ENCODE measurements around the gene PUS1. TPM values are rescaled to one million over a fixed set of nuclear protein-coding genes. Genes with fewer than 3 reads are reported as not detected.

PUS1 gene
- total RNA-seq, 1 experiment from 2014 or later, result 77.3 TPM

DNA sequence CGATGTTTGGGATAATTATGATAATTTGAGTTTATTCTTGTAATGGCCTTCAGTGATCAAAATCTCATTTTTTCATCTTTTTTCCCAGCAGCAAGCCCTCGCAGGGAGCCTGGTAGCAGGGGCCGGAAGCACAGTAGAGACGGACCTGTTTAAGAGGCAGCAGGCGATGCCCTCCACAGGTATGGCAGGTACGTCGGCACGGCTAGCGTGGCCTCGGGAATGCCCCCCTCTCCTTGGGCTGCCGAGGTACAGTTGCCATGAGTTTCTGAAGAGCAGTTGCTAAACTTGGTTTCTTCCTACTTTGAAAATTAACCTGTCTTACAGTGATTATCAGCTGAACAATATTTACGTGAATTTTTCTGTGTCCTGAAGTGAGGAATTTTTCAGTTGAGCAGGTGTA is 50.5 kb downstream of the PUS1 start:
- RAD21 ChIA-PET (ENCODE audit: low non-redundant PET in 1 of 2, low total read pairs in 2 of 2, uncharacterized antibody in 2 of 2, unreplicated experiment in 2 of 2), result no interaction called here
- Histone ChIP-seq H3K4me1 (ENCODE audit: control insufficient read depth in 1 of 2, insufficient read depth in 2 of 2, low read length in 2 of 2) (no peaks in the 10 kb centered on the region), H3K79me2 (ENCODE audit: insufficient read depth, low read length) (peaks cover 58% of the 10 kb centered on the region), H3K27me3 (ENCODE audit: insufficient read depth, low read length) (no peaks in the 10 kb centered on the region), H3K4me2 (ENCODE audit: low read length) (no peak overlapping the region), H2AFZ (ENCODE audit: low read depth, low read length, poor library complexity, severe bottlenecking) (no peak overlapping the region), H3K9me3 (ENCODE audit: control insufficient read depth in 1 of 2, insufficient read depth in 1 of 2, low read depth in 1 of 2, low read length in 2 of 2) (no peaks in the 10 kb centered on the region), H3K36me3 (ENCODE audit: control insufficient read depth in 1 of 2, insufficient read depth in 2 of 2, low read length in 2 of 2) (peaks cover 16% of the 10 kb centered on the region in 2 experiments; a peak in 3 of 4 replicates), H4K20me1 (ENCODE audit: insufficient read depth) (peaks cover 8% of the 10 kb centered on the region; the same call in 1 of the 2 replicates), H3K27ac (ENCODE audit: low read depth, low read length) (no peak overlapping the region), H3K4me3 (replicated peaks in 1 of 2; ENCODE audit: low read depth in 1 of 2, low read length in 2 of 2) (no peak overlapping the region), H3K9me2 (ENCODE audit: insufficient read depth) (no peaks in the 10 kb centered on the region), H3K9ac (ENCODE audit: low read length) (no peak overlapping the region)
- no peak for TF ChIP-seq SRF (IDR thresholded peaks at IDR 0.05; ENCODE audit: low read depth)
- ATAC-seq (no peak), DNase-seq (ENCODE audit: low read depth, low spot score) (no peak)
- intact Hi-C loops (cut with micrococcal nuclease), result loop anchor here (5.0 kb wide), 1 partner anchor 1067 kb away; no protein-coding TSS in a partner anchor
- CTCF ChIA-PET, result no interaction called here
- POLR2A ChIA-PET, result no interaction called here
- BruUV-seq (replicated peaks), result no TSS peak

DNA sequence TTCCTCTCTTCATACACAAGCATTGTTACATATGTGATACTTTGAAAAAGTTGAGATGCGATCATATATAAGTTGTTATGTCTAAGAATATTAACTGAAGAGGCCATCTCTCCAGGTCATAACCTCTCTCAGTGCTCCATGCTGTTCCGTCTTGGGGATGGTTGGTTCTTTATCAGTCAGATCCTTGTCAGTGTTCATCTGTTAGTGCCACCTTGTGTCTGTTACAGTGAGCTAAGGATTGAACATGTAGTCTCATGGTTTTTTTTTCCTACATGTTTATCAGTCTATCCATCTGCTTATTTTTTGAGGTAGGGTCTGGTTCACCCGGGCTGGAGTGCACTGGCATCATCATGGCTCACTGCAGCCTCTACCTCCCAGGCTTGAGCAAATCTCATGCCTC is 51.2 kb downstream of the PUS1 start:
- Histone ChIP-seq H3K9ac (ENCODE audit: low read length) (no peak overlapping the region), H3K27me3 (ENCODE audit: insufficient read depth, low read length) (no peaks in the 10 kb centered on the region), H4K20me1 (ENCODE audit: insufficient read depth) (peaks cover 8% of the 10 kb centered on the region; the same call in 1 of the 2 replicates), H3K27ac (ENCODE audit: low read depth, low read length) (no peak overlapping the region), H3K79me2 (ENCODE audit: insufficient read depth, low read length) (peaks cover 52% of the 10 kb centered on the region), H3K36me3 (ENCODE audit: control insufficient read depth in 1 of 2, insufficient read depth in 2 of 2, low read length in 2 of 2) (peaks cover 16% of the 10 kb centered on the region in 2 experiments; a peak in 3 of 4 replicates), H3K4me2 (ENCODE audit: low read length) (no peak overlapping the region), H3K4me1 (ENCODE audit: control insufficient read depth in 1 of 2, insufficient read depth in 2 of 2, low read length in 2 of 2) (no peaks in the 10 kb centered on the region), H3K4me3 (replicated peaks in 1 of 2; ENCODE audit: low read depth in 1 of 2, low read length in 2 of 2) (no peak overlapping the region), H3K9me2 (ENCODE audit: insufficient read depth) (no peaks in the 10 kb centered on the region), H2AFZ (ENCODE audit: low read depth, low read length, poor library complexity, severe bottlenecking) (no peak overlapping the region), H3K9me3 (ENCODE audit: control insufficient read depth in 1 of 2, insufficient read depth in 1 of 2, low read depth in 1 of 2, low read length in 2 of 2) (no peaks in the 10 kb centered on the region)
- RAD21 ChIA-PET (ENCODE audit: low non-redundant PET in 1 of 2, low total read pairs in 2 of 2, uncharacterized antibody in 2 of 2, unreplicated experiment in 2 of 2), result interaction anchor here in 1 of 2 experiments (0.6 kb wide), 1 partner anchor 90 kb away, joined by 3 read pairs; no protein-coding TSS in a partner anchor
- POLR2A ChIA-PET, result no interaction called here
- TF ChIP-seq RAD21 (IDR thresholded peaks at IDR 0.05; ENCODE audit: low read depth) (peak; percentile 41), ELF1 (IDR thresholded peaks at IDR 0.05; ENCODE audit: borderline replicate concordance, low read depth) (no peak), CEBPB (IDR thresholded peaks at IDR 0.05; ENCODE audit: low read depth) (no peak), CBX3 (IDR thresholded peaks at IDR 0.05; ENCODE audit: low read depth) (no peak), POLR2A (IDR thresholded peaks at IDR 0.05; ENCODE audit: borderline replicate concordance, extremely low read depth, insufficient read depth, insufficient read length) (no peak), ZFX (IDR thresholded peaks at IDR 0.05) (no peak), SP1 (IDR thresholded peaks at IDR 0.05; ENCODE audit: low read depth) (no peak), SRF (IDR thresholded peaks at IDR 0.05; ENCODE audit: low read depth) (no peak)
- TF ChIP-seq, protein P1, sequence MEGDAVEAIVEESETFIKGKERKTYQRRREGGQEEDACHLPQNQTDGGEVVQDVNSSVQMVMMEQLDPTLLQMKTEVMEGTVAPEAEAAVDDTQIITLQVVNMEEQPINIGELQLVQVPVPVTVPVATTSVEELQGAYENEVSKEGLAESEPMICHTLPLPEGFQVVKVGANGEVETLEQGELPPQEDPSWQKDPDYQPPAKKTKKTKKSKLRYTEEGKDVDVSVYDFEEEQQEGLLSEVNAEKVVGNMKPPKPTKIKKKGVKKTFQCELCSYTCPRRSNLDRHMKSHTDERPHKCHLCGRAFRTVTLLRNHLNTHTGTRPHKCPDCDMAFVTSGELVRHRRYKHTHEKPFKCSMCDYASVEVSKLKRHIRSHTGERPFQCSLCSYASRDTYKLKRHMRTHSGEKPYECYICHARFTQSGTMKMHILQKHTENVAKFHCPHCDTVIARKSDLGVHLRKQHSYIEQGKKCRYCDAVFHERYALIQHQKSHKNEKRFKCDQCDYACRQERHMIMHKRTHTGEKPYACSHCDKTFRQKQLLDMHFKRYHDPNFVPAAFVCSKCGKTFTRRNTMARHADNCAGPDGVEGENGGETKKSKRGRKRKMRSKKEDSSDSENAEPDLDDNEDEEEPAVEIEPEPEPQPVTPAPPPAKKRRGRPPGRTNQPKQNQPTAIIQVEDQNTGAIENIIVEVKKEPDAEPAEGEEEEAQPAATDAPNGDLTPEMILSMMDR (IDR thresholded peaks at IDR 0.05 in 2 of 3, conservative IDR thresholded peaks at IDR 0.05 in 1 of 3; ENCODE audit: borderline replicate concordance in 1 of 3, insufficient read depth in 1 of 3, low read depth in 2 of 3, low read length in 2 of 3), result 0 out of 6 replicates have a peak, but pooled peaks of 1 of the 3 experiments have one; percentile 9
- TF ChIP-seq, protein P2, sequence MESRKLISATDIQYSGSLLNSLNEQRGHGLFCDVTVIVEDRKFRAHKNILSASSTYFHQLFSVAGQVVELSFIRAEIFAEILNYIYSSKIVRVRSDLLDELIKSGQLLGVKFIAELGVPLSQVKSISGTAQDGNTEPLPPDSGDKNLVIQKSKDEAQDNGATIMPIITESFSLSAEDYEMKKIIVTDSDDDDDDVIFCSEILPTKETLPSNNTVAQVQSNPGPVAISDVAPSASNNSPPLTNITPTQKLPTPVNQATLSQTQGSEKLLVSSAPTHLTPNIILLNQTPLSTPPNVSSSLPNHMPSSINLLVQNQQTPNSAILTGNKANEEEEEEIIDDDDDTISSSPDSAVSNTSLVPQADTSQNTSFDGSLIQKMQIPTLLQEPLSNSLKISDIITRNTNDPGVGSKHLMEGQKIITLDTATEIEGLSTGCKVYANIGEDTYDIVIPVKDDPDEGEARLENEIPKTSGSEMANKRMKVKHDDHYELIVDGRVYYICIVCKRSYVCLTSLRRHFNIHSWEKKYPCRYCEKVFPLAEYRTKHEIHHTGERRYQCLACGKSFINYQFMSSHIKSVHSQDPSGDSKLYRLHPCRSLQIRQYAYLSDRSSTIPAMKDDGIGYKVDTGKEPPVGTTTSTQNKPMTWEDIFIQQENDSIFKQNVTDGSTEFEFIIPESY (IDR thresholded peaks at IDR 0.05; ENCODE audit: extremely low read depth, insufficient replicate concordance, low read length), result no peak
- DNase-seq (ENCODE audit: low read depth, low spot score) (no peak), ATAC-seq (peak; percentile 65)
- no TSS peak for BruUV-seq (replicated peaks)
- CTCF ChIA-PET, result no interaction called here
- intact Hi-C loops (cut with micrococcal nuclease), result loop anchor here (5.0 kb wide), 1 partner anchor 1068 kb away; no protein-coding TSS in a partner anchor

Data from HCT116 (cell line).